ENCODE measurements around the gene CLRN3. TPM values are rescaled to one million over a fixed set of nuclear protein-coding genes. Genes with fewer than 3 reads are reported as not detected.

The CLRN3 gene
- total RNA-seq, 1 donor from 2014 or later: not detected

- no peak overlapping the region for H3K4me3 Mint-ChIP-seq
- peaks cover 6% of the 10 kb centered on the region for H3K4me1 Mint-ChIP-seq
- no peak for TF ChIP-seq CTCF (conservative IDR thresholded peaks at IDR 0.05)
- no peak for DNase-seq (ENCODE audit: low read depth, low spot score)
- no peaks in the 10 kb centered on the region for H3K27me3 Mint-ChIP-seq (ENCODE audit: low read depth)
- no peaks in the 10 kb centered on the region for H3K36me3 Mint-ChIP-seq (ENCODE audit: low read depth)
- no peak overlapping the region for H3K27ac Mint-ChIP-seq (ENCODE audit: unreplicated experiment)
- no peaks in the 10 kb centered on the region for H3K9me3 Mint-ChIP-seq
Measured at GRCh38 chr10:127890832-127891334, 1.9 kb downstream of the CLRN3 start.

GRCh38 chr10:127890216-127890615 is 2.5 kb downstream of the CLRN3 start:
- no peak for DNase-seq (ENCODE audit: low read depth, low spot score)
- TF ChIP-seq CTCF (conservative IDR thresholded peaks at IDR 0.05): no peak
- Mint-ChIP-seq H3K9me3 (no peaks in the 10 kb centered on the region), H3K36me3 (ENCODE audit: low read depth) (no peaks in the 10 kb centered on the region), H3K4me3 (no peak overlapping the region), H3K27me3 (ENCODE audit: low read depth) (no peaks in the 10 kb centered on the region), H3K27ac (ENCODE audit: unreplicated experiment) (no peak overlapping the region), H3K4me1 (peaks cover 6% of the 10 kb centered on the region)

GRCh38 chr10:127889605-127890195 is 3.0 kb downstream of the CLRN3 start:
- H3K27ac Mint-ChIP-seq (ENCODE audit: unreplicated experiment): no peak overlapping the region
- TF ChIP-seq CTCF (conservative IDR thresholded peaks at IDR 0.05): no peak
- H3K9me3 Mint-ChIP-seq: no peaks in the 10 kb centered on the region
- no peak overlapping the region for H3K4me3 Mint-ChIP-seq
- H3K27me3 Mint-ChIP-seq (ENCODE audit: low read depth): no peaks in the 10 kb centered on the region
- no peaks in the 10 kb centered on the region for H3K36me3 Mint-ChIP-seq (ENCODE audit: low read depth)
- no peak for DNase-seq (ENCODE audit: low read depth, low spot score)
- peaks cover 6% of the 10 kb centered on the region for H3K4me1 Mint-ChIP-seq

GRCh38 chr10:127888521-127889312 is 4.0 kb downstream of the CLRN3 start:
- Mint-ChIP-seq H3K27ac (ENCODE audit: unreplicated experiment) (no peak overlapping the region), H3K36me3 (ENCODE audit: low read depth) (no peaks in the 10 kb centered on the region), H3K9me3 (no peaks in the 10 kb centered on the region), H3K4me1 (peaks cover 6% of the 10 kb centered on the region), H3K27me3 (ENCODE audit: low read depth) (no peaks in the 10 kb centered on the region), H3K4me3 (no peak overlapping the region)
- no peak for TF ChIP-seq CTCF (conservative IDR thresholded peaks at IDR 0.05)
- DNase-seq (ENCODE audit: low read depth, low spot score): no peak

GRCh38 chr10:127887541-127888415 is 5.0 kb downstream of the CLRN3 start:
- Mint-ChIP-seq H3K9me3 (no peaks in the 10 kb centered on the region), H3K4me3 (no peak overlapping the region), H3K4me1 (peaks cover 6% of the 10 kb centered on the region), H3K27me3 (ENCODE audit: low read depth) (no peaks in the 10 kb centered on the region), H3K27ac (ENCODE audit: unreplicated experiment) (no peak overlapping the region), H3K36me3 (ENCODE audit: low read depth) (no peaks in the 10 kb centered on the region)
- no peak for DNase-seq (ENCODE audit: low read depth, low spot score)
- TF ChIP-seq CTCF (conservative IDR thresholded peaks at IDR 0.05): no peak
